HG03521 (cell line): ENCODE results near the gene LARGE1.
"Not testable (repeated sequence)": the region's sequence is repeated elsewhere in the genome, so short reads cannot be mapped to it uniquely, and the experiment has no call there.

ENCODE experiments used
- ATAC-seq: cut with Tn5 transposase; IDR thresholded peaks from one replicate; pipeline ENCODE4 v1.9.1; 2021; ENCODE audit warnings: mild to moderate bottlenecking, moderate library complexity; ENCODE audit not compliant: unreplicated experiment

Gene LARGE1

DNA sequence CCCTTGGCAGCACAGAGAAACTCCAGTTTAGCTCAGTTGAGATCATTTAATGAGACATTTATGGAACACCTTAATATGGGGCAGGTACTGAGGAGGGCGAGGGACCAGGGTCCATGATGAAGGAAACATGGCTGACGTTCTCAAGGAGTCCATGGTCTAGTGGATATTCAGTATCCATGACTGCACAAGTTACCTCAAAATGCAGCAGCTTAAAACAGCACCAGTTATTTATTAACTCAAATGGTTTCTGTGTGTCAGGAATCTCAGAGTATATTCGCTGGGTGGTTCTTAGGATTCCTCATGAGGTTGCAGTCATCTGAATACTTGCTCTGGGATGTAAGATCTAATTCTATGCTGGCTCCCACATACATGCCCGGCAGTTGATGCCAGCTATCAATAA, 346.8 kb downstream of the LARGE1 start:
- ATAC-seq, result no peak

DNA sequence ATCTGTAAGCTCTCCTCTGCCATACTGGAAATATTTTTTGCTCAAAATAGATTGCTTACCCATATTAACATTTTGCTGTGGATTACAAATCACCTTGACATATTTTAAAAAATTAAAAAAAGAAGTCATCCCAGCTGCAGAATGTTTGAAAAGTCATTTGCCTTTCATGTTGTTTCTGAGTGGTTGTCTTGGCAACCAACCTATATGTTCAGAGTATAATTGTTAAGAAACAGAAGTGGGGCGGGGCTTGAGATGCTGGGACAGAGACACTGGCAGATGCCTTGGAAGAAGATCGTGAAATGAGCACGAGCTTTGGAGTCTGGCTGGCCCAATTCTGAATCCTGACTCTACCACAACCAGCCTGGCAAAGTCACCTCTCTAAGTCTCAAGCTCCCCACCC, 348.2 kb downstream of the LARGE1 start:
- no peak for ATAC-seq

DNA sequence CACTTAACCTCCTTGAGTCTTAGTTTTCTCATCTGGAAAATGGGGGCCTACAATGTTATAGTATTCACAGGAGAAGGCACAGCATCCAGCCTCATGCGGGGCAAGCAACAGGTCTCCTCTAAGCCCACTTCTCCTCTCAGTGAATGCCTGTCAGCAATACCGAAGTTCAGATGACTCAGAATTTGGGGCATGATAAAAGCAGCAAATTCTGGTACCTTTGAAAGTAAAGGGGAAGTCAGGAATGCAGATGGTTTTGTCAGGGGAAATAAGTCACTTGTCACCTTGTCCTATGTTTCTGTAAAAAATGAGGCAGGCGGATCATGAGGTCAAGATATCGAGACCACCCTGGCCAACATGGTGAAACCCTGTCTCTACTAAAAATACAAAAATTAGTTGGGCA, 350.2 kb downstream of the LARGE1 start:
- no peak for ATAC-seq

DNA sequence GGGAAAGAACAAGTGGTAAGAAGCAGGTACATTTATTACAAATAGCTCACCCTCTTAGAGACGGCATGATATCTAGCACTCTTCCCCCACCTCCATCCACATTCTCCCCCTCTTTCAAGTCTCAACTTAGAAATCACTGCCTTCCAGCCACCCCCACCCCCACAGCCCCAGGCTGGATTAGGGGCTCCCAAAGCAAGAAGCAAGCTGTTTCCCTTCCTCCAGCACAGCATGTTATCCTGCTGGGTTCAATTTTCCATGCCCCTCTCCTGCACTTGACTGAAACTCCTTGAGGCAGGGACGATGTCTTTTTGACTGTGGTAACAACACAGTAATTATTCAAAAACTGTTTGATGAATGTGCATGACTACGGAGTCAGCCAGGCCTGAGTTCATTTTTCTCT, 350.7 kb downstream of the LARGE1 start:
- no peak for ATAC-seq

DNA sequence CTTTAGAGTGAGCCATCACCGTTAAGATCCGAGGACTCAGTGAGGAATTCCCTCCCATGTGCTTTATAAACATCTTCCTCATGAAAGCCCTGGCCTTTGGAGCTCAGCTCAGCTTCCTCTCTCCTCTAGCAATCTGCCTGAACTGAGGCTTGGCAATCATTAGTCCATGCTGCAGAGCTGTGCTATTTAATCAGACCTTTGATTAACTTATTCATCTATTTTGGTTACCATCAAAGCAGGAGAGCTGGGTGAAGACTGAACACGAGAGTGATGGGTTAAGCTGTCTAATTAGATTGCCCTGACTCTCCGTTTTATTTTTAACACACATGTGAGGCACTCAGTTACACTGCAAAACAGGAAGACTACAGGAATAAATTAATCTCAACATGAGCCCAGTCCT, 351.3 kb downstream of the LARGE1 start:
- ATAC-seq, result no peak

DNA sequence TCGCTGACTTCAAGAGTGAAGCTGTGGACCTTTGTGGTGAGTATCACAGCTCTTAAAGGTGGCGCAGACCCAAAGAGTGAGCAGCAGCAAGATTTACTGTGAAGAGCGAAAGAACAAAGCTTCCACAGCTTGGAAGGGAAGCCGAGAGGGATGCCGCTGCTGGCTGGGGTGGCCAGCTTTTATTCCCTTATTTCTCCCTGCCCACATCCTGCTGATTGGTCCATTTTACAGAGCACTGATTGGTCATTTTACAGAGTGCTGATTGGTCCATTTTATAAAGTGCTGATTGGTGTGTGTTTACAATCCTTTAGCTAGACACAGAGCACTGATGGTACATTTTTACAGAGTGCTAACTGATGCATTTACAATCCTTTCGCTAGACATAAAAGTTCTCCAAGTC, 353.8 kb downstream of the LARGE1 start:
- not testable (repeated sequence) for ATAC-seq

DNA sequence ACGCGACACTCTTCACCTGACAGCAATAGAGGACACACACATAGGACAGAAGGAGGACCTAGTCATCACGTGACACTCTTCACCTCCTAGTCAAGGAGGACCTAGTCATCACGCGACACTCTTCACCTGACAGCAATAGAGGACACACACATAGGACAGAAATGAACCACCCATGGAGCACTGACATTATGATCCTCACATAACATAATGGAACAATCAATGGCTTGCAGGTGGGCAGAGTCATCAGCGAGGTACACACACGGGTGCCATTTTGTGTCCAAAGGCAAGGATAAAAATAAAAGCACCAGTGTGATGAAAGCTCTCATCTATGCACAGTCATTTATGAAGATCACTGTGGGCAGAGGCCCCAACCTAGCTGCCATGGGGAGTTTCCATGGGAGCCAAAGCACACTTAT, 354.7 kb downstream of the LARGE1 start:
- no peak for ATAC-seq

DNA sequence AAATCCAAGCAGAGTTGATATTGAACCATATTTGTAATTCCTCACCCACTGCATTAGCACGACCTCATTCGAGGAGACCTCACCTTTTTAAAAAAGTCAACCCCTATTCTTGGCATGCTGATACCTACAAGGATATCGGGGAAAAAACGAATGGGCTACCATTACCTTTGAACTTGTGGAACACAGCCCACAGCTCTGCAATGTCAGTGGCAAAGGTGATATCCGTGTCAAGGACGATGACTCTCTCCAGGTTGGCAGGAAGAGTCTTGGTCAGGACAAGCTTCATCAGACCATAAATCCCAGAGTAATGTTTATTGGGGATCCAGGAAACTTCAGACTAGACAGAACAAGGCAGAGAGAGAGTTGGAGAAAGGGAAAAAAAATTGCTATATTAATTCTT, 355.6 kb downstream of the LARGE1 start:
- ATAC-seq, result no peak

DNA sequence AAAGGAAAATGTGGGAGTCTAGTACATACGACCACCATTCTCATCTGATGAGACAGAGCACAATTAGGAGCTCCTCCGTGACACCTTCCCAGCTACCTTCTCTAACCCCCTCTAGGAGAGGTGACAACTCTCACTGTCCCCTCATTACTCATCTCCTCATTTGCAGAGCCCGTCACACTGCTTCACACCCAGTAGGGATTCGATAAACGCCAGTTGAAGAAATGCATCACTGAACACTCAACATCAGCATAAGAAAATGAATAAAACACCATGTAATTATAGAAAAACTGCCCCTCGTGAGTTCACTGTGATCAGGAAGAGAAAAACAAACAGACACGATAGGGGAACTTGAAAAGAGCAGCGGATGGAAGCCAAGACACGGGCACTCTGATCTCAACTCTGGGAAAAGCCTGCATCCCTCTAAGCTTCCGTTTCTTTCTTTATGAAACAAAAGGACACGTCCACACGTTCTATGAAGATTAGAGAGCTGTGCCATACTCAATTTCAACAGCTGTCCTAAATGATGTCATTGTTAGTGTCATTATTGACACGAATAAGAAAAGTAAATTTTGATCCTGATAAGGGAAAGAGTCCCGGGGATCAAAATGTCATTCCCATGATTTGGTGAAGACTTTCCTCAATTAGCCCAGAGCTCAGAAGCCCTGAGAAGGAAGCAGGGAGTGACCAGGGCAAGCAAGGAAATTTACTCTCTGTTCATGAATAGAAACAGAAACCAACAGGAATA, 356.9 kb downstream of the LARGE1 start:
- ATAC-seq, result no peak

DNA sequence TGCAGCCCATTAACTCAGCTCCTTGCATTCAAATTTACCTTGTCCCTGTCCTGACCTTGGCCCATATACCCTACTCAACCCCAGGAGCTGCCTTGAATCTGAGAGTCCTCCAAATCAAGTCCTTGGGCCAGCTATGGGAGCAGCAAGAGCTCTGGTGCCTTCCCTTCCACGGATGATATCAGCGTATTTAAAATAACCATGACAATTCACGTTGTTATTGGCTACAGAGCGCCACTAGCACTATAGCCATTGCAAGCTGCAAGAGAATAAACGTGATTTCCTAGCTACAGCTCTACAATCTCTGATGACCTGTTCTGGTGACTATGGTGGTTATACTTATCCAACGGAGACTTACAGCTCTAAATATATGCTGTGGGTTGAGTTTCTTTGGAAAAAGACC, 357.8 kb downstream of the LARGE1 start:
- no peak for ATAC-seq

DNA sequence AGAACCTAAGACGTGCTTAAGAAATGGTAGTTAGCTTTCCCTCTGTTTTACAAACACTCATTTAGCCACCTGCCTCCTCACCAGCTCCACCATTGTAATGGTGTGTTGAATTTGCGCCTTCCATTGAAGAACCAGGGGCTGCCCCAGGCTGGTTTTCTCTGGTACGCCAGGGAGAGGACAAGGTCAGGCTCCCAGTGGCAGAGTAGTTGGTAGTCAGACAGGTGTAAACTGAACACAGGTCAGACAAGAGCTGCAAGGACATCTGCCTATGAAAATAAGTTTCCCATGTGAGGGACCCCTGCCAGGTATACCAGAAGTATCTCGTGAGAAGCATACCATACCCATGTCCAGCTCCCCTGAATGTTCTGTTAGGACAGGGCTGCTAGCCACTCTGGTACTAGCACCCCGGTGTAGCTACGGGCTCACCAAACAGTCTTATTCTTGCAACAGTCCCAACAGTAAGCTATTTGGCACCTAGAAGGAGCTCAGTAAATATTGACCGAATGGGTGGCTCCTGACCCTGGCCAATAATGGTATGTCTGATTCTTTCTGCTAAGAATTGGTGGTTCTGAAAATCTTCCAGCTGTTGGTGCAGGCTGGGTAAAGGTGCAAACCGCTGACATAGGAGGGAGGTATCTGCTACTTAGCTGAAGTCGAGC, 359.0 kb downstream of the LARGE1 start:
- ATAC-seq, result no peak

DNA sequence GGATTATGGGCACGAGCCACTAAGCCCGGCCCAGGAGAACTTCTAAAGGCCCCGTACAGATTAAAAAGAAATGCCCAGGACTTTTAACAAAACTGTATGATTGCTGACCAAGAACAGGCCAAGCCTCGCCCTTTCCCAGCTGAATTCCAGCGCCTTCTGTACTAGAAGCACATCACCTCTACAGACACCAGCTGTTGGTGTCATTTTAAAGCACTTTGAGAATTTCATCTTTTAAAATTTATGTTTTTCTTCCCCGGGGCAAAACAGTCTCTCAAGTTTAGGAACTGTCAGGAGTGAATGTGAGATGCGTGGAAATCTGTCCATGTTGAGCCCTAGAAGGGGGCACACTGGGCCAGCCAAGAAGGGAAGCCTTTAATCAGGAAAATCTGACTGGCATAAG, 362.4 kb downstream of the LARGE1 start:
- ATAC-seq, result no peak

DNA sequence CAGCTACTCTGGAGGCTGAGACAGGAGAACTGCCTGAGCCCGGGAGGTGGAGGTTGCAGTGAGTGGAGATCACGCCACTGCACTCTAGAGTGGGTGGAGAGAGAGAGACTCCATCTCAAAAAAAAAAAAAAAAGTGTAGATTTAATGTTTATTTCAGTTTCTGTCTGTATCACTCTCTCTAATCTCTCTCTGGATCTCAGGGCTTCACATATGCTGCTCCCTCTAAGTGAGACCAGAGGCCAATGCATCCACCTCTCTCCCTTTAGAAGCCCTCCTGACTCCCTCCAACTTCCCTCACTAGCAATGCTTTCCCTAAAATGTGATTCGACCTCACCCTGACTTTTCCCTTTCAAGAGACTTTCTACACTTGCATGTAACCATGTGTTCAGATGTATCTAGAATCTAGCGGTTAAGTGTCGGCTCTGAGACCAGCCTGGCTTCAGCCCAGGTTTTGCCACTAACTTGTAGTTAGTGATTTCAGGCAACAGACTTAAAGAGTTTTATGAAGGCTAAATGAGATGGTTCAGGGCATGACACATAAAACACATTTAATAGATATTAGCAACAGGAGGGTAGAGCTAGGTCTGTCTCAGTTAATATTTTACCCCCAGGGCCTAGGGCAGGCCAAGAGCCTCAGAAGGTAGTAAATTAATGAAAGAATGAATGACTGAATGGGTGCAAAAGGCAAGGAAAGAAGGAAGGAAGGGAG, 364.3 kb downstream of the LARGE1 start:
- ATAC-seq, result no peak

DNA sequence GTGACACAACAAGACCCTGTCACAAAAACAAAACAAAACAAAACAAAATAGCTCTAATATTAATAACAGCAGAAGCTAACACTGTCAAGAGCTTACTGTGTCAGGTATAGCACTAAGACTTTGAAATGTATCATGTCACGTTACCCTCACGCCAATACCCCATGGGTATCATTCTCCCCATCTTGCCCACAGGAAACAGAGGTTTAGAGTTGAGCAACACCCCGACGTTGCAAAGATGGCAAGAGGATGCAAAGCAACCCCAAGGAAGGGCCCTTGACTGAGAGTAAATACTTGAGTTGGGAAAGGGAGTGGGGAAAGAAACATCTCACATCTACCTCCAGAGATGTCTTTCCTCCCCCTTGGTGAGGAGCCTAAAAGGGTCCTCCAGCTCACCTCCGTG, 366.8 kb downstream of the LARGE1 start:
- ATAC-seq, result no peak

DNA sequence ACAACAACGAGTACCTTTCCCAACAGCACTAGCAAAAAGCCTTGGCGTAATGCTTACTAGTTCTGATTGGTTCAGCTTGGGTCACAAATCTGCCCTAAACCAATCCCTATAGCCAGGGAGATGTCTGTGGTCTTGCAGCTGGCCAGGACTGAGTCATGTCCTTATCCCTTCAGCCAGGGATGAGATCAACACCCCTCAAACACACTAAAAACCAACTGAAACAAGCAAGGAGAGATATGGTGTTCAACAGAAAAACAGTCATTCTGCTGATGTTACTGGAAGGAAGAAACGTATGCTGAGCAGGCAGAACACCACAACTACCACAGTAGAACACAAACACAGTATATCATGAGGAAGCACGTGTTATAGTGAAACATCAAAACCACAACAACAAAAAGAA, 375.6 kb downstream of the LARGE1 start:
- no peak for ATAC-seq

DNA sequence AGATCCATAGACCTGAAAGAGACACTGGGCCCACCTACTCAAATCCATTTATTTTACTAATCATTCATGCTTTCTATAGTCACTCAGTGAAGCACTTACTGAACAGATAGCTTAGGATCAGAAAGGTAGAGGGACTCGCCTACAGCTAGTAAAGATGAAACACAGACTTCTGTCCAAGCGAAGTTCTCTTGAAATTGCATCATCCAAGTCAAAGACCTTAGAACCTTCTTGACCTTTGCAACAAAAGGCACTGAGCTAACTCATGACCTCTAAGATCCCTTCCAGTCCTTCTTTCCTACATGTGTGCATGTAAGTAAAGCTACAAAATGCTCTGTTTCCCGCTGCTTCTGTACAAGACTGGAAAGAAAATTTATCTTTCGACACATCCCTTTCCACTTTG, 377.6 kb downstream of the LARGE1 start:
- no peak for ATAC-seq

DNA sequence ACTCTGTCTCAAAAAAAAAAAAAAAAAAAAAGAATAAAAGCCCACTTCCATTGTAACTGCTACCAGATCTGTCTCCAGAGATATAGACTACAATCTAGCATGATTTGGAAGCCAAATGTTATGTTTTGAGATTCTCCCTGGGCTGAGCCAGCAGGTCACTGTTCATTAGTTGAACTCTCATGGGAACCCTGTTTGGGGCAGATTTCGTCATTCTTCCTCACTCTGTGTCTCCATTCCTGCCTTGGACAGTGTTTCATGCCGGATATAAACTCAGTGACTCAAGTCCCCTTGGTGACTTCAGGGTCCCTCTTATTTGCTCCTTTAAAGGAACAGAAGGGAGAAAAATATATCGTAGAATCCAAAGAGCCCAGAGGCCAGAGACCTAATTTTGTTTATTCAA, 378.1 kb downstream of the LARGE1 start:
- ATAC-seq, result no peak

DNA sequence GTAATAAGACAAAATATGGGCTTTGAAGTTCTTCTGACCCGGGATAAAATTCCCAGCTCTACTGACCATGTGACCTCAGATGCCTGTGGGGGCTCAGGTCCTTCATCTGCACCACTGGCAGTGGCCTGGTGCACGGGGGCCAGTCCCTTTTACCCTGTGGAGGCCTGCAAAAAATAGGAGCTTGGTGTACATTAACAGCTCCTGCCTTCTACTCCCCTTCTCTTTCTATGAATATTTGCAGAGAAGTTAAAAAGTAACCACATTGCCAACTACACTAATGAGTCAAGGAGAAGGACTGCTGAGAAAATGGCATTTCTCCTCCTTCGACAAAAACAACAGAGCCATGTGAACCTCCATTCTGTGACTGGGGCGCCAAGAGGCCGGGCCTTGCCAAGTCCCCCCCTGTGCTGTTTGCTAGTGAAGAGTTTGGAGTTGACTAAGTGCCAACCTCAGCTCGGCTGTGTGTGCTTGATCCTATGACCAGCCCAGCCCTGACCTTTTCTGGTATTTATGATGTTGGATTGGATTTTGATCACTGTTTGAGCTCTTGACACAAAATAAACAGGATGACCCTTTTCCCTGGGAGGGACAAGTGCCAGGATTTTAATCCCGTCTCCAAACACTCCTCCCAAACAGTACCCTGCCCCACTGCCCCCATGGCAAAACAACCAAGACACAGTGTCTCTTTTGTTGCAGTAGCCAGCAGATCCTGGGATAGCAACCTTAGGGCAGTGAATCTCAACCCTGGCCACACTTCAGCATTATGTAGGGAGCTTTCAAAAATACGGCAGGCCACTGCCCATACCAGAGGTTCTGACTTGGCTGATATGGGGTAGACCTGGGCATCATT, 380.1 kb downstream of the LARGE1 start:
- no peak for ATAC-seq

DNA sequence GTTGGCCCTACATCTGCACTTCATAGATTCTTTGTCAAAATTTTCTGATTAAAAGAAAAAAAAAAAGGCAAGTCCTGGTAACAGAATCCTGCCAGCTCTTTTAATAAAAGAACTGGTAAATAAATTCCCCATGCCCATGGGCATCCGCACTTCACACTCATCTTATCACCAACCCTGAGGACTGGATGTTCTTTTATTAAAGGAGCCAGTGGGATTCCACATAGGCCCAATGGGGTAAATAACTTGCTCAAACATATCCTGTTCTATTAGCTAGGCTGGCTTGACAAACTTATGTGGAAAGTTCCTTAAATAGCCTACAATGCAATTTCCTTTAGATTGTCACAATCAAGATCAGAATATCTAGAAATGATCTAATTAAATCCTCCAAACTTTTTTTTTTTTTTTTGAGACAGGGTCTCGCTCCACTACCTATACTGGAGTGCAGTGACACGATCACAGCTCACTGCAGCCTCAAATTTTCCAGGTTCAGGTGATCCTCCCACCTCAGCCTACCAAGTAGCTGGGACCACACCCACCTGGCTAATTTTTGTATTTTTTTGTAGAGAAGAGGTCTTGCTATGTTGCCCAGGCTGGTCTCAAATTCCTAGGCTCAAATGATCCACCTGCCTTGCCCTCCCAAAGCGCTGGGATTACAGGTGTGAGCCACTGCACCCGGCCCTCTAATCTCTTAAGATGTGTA, 380.9 kb downstream of the LARGE1 start:
- ATAC-seq, result no peak

DNA sequence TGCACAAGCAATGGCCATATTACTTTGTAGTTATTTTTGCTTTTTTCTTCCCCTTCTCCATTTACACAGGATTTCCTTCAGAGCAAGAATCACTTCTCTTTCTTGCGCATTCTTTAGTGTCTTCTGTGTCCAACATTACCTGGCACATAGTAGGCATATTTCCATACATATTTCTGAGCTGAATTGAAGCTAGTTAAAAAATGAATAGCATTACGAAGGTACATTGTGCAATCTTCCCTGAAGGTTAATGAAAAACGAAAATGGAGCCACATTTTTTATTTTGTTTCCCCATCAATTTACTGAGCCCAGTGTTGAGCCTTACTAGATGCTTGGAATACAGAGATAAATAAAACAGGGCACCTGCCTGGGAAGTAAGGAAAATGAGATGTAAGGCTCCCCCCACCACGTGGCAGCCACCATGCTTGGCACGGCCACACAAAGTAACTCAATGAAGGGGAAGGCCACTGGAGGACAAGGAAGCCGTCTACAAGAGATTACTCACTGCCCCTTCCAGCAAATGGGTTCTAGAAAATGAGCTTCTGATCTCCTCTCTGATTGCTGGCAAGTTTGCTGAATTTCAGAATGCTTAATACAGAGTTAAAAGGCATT, 381.9 kb downstream of the LARGE1 start:
- ATAC-seq, result no peak
